ENCODE data around the gene MAMDC2. TPM values are rescaled to one million over a fixed set of nuclear protein-coding genes. Genes with fewer than 3 reads are reported as not detected.
A peak's percentile ranks its signal among the peaks of the same experiment; 100 is the strongest.

MAMDC2 gene
- total RNA-seq, 2 donors from 2014 or later: 2.3 to 7.0 TPM

DNA sequence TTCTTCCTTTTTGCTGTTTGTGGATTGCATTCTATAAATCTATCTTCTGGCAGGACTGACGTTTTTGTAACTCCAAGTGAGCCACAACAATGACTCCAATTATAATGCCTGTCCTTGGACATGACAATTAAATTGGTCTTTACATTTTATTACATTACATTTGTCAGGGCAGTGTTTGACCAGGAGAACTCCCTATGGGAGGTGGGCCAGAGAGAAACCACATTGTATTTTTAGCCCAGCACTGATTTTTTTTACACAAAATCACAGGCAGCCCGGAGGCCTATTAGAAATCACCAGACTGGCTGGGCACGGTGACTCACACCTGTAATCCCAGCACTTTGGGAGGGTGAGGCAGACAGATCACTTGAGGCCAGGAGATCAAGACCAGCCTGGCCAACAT, 116.0 kb downstream of the MAMDC2 start:
- no peak overlapping the region for H3K27ac ChIP-seq

DNA sequence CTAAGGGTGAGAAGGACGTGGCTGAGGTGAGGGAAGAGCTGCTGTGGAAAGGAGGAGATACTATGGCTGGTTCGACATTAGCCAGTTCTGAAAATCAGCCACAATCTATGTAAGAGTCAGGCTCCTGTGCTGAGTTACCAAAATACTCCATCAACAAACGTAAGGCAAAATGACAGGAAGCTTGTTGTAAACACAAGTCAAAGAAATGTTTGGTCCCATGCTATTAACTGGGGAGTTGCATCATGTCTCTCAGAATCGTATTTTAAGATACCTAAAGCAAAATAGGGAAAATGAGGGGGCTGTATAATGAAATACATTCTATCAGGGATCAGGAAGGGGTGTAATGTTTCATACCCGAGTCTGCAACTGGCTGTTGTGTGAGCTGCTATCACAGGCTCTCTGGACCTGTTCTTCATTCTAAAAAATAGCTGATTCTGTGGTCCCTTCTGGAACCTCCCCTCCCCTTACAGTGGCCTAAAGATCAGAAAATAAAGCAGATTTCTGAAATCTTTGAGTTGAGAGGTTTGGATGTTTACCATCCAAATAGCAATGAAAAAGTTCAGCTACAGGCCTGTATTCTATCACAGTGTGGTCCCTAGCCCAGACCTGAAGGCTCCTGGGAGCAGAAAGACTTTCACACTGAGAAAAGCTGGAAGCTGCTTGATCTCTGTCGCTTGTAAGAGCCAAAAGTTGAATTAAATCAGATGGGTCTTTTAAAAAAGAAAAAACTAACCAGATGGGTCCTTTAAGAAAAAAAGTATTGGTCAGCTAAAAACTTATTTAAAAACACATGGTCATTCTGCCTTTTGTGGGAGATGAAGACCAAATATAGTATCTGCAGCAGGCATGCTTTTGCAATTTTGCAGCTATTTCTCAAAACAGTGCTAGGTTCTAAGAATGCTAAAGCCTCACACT, 117.3 kb downstream of the MAMDC2 start:
- TF ChIP-seq, protein P1, sequence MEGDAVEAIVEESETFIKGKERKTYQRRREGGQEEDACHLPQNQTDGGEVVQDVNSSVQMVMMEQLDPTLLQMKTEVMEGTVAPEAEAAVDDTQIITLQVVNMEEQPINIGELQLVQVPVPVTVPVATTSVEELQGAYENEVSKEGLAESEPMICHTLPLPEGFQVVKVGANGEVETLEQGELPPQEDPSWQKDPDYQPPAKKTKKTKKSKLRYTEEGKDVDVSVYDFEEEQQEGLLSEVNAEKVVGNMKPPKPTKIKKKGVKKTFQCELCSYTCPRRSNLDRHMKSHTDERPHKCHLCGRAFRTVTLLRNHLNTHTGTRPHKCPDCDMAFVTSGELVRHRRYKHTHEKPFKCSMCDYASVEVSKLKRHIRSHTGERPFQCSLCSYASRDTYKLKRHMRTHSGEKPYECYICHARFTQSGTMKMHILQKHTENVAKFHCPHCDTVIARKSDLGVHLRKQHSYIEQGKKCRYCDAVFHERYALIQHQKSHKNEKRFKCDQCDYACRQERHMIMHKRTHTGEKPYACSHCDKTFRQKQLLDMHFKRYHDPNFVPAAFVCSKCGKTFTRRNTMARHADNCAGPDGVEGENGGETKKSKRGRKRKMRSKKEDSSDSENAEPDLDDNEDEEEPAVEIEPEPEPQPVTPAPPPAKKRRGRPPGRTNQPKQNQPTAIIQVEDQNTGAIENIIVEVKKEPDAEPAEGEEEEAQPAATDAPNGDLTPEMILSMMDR (IDR thresholded peaks at IDR 0.05): no peak
- intact Hi-C loops (cut with DNase I): no loop called here
- peak overlapping the region; percentile 3 for H3K27ac ChIP-seq
- no peak for DNase-seq
- H3K4me3 ChIP-seq: no peak overlapping the region
- no peaks in the 10 kb centered on the region for H3K9me3 ChIP-seq
- no peaks in the 10 kb centered on the region for H3K36me3 ChIP-seq
- no peak overlapping the region for H3K9ac ChIP-seq (ENCODE audit: low read depth in 2 of 2, low read length in 2 of 2)
- no peaks in the 10 kb centered on the region for H3K27me3 ChIP-seq
- H3K4me1 ChIP-seq: no peaks in the 10 kb centered on the region

More for the DNA sequence above, 116.0 kb downstream of the MAMDC2 start:
- H3K4me3 ChIP-seq: no peak overlapping the region
- H3K9me3 ChIP-seq: no peaks in the 10 kb centered on the region
- no peak overlapping the region for H3K9ac ChIP-seq (ENCODE audit: low read depth in 2 of 2, low read length in 2 of 2)
- no peaks in the 10 kb centered on the region for H3K36me3 ChIP-seq
- TF ChIP-seq, protein P1 (IDR thresholded peaks at IDR 0.05): no peak
- peak; percentile 22 for DNase-seq
- intact Hi-C loops (cut with DNase I): no loop called here
- no peaks in the 10 kb centered on the region for H3K27me3 ChIP-seq
- no peaks in the 10 kb centered on the region for H3K4me1 ChIP-seq

DNA sequence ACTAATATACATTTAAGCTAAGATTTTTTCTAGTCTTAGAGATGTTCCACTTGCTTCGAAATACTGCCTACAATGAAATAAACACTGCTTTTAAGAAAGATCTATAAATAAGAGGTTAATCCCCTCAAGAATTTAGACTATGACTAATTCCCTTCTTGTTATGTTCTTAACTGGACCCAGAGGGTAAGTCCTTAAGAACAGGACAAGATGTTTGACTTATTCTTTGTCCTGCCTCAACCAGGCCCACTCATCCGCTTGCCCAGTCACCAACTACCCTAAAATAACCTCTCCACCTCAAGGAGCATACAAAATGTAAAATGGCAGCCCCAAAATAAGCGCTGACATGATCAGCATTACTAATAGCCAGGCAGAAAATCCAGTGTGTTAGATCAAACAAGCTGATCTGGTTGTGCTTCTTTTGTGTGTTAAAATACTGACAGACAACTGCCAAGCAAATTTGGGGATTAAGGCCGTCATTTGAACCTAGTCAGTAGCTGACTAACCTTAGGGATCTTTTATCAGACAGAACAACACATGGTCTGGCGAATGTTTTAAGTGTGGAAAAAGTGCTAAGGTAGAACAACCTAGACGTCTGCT, 121.5 kb downstream of the MAMDC2 start:
- Histone ChIP-seq H3K4me1 (no peaks in the 10 kb centered on the region), H3K4me3 (no peak overlapping the region), H3K27me3 (no peaks in the 10 kb centered on the region), H3K9me3 (no peaks in the 10 kb centered on the region), H3K36me3 (no peaks in the 10 kb centered on the region), H3K27ac (no peak overlapping the region), H3K9ac (ENCODE audit: low read depth in 2 of 2, low read length in 2 of 2) (no peak overlapping the region)
- no peak for DNase-seq
- intact Hi-C loops (cut with DNase I): no loop called here
- TF ChIP-seq, protein P1 (IDR thresholded peaks at IDR 0.05): no peak

DNA sequence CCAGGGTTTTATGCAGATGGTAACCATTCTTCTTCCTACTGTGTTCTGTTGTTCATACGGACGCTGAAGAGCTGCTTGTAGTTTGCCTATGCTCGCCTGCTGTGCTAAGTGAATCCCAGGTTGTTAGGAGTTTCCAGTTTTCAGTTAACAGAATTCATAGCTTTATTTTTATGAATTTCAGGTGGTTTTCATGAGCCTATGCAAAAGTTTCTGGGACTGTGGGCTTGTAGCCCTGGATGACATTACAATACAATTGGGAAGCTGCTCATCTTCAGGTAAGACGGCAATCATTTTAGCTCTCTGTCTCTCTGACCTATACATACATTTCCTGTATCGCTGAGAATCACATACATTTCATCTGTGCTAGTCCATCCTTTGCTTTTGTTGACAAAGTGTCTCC, 124.9 kb downstream of the MAMDC2 start:
- H3K27me3 ChIP-seq: no peaks in the 10 kb centered on the region
- no peaks in the 10 kb centered on the region for H3K4me1 ChIP-seq
- no peak for DNase-seq
- H3K36me3 ChIP-seq: no peaks in the 10 kb centered on the region
- no peak overlapping the region for H3K4me3 ChIP-seq
- TF ChIP-seq, protein P1 (IDR thresholded peaks at IDR 0.05): no peak
- H3K9me3 ChIP-seq: no peaks in the 10 kb centered on the region
- no peak overlapping the region for H3K9ac ChIP-seq (ENCODE audit: low read depth in 2 of 2, low read length in 2 of 2)
- H3K27ac ChIP-seq: no peak overlapping the region
- intact Hi-C loops (cut with DNase I): no loop called here

DNA sequence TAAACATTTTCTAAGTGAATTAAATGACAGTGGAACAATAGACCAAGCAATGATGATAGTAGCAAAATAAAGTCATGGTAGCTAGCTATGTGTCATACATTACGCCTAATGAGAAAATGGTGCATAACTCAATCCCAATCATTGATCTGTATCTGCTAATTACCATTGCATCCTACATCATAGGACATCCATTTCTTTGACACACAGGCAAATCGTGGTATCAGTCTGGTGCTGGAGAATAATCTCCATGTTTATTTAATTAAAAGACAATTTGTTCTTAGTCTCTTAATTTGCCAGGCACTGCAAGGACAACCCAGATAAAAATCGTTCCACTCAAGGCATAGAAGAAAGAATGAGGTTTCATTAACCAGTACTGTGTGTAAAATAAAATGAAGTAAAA, 125.6 kb downstream of the MAMDC2 start:
- no peak overlapping the region for H3K27ac ChIP-seq
- no peaks in the 10 kb centered on the region for H3K36me3 ChIP-seq
- no peaks in the 10 kb centered on the region for H3K9me3 ChIP-seq
- no peak overlapping the region for H3K4me3 ChIP-seq
- H3K27me3 ChIP-seq: no peaks in the 10 kb centered on the region
- no peak for DNase-seq
- intact Hi-C loops (cut with DNase I): no loop called here
- no peak overlapping the region for H3K9ac ChIP-seq (ENCODE audit: low read depth in 2 of 2, low read length in 2 of 2)
- TF ChIP-seq, protein P1 (IDR thresholded peaks at IDR 0.05): no peak
- no peaks in the 10 kb centered on the region for H3K4me1 ChIP-seq

Data from colonic mucosa (tissue), 4 donors.